K562 (cell line): ENCODE measurements around the gene NRROS. TPM values are rescaled to one million over a fixed set of nuclear protein-coding genes. Genes with fewer than 3 reads are reported as not detected.

Experiments
- ATAC-seq: fragments of 200-7000 bp; cut with Tn5 transposase; 3 replicates; pipeline ENCODE4 v1.9.1; 2020; ENCODE audit warnings: moderate library complexity
- BruUV-seq: library from RNA; stranded (reverse); fragments of 400-500 nt; replicated peaks from 2 replicates; lab custom pipeline; 2021; lab: Mats Ljungman, UMichigan
- CTCF ChIA-PET: fragments of 300-600 bp; formaldehyde crosslinking; extraction: SDS; loops from one replicate; lab custom pipeline; 2021; ENCODE audit warnings: low intra/inter-chr PET ratio; lab: Yijun Ruan, JAX
- POLR2A ChIA-PET: fragments of 300-600, 350-650 bp; sonication (Branson Sonifier 250); formaldehyde crosslinking; extraction: SDS; loops from one replicate; lab custom pipeline; 2021; ENCODE audit warnings: antibody characterized with exemption, inconsistent platforms; lab: Yijun Ruan, JAX
- DNase-seq, 4 experiments: peaks; one replicate each; pipeline versions ENCODE4 v3.0.0 to v3.0.0-alpha.2; 2011 to 2018; ENCODE audit warnings: low spot score in 3 of 4, mixed read lengths in 3 of 4; ENCODE audit errors: extremely low read depth in 1 of 4
- FAIRE-seq: peaks from 2 replicates; lab custom pipeline; 2011; peaks lifted over from hg19 to GRCh38; lab: Jason Lieb, UNC
- H2AFZ ChIP-seq: 2 replicates; pipeline ENCODE4 v1.6.0; 2011; ENCODE audit warnings: low read depth, low read length, control low read depth, inconsistent platforms
- H3K27ac ChIP-seq: fragments of 200-600 bp; 3 replicates; pipeline ENCODE4 v1.8.0; 2011; ENCODE audit warnings: low read depth, mild to moderate bottlenecking, control low read depth, inconsistent platforms, low read length, moderate library complexity, mixed read lengths; ENCODE audit errors: extremely low read depth
- H3K27me3 ChIP-seq, 2 experiments: fragments of 300-600 bp in 1 of 2; 2 replicates in 1 of 2; 3 replicates in 1 of 2; pipeline versions ENCODE4 v1.6.0 to v1.8.0; 2011; ENCODE audit warnings: inconsistent platforms in 2 of 2, low read length in 2 of 2, mild to moderate bottlenecking in 1 of 2, mixed read lengths in 1 of 2, moderate library complexity in 1 of 2; ENCODE audit not compliant: control insufficient read depth in 2 of 2, insufficient read depth in 2 of 2
- H3K36me3 ChIP-seq: fragments of 300-600 bp; 3 replicates; pipeline ENCODE4 v1.8.0; 2011; ENCODE audit warnings: mild to moderate bottlenecking, low read length, inconsistent platforms; ENCODE audit not compliant: control insufficient read depth, insufficient read depth
- H3K4me1 ChIP-seq, 2 experiments: fragments of 200-600 bp in 1 of 2; replicated peaks in 1 of 2; 2 replicates in 1 of 2; 3 replicates in 1 of 2; pipeline versions ENCODE4 v1.5.1 to v1.8.0; 2011; ENCODE audit warnings: inconsistent platforms in 2 of 2, low read length in 2 of 2, mild to moderate bottlenecking in 1 of 2, mixed read lengths in 1 of 2, moderate library complexity in 1 of 2; ENCODE audit not compliant: control insufficient read depth in 2 of 2, insufficient read depth in 2 of 2
- H3K4me2 ChIP-seq: 2 replicates; pipeline ENCODE4 v1.6.1; 2011; ENCODE audit warnings: low read length, control low read depth, inconsistent platforms, mixed read lengths; ENCODE audit not compliant: insufficient read depth
- H3K4me3 ChIP-seq: fragments of 200-600 bp; sonication (generic), shearing (Covaris generic); 2 replicates; pipeline ENCODE4 v1.5.1; 2016; ENCODE audit warnings: control low read depth, inconsistent platforms
- H3K79me2 ChIP-seq: fragments of 200-600 bp; 3 replicates; pipeline ENCODE4 v1.8.0; 2011; ENCODE audit warnings: low read length, inconsistent platforms; ENCODE audit not compliant: control insufficient read depth, insufficient read depth
- H3K9ac ChIP-seq, 2 experiments: 2 replicates each; pipeline versions ENCODE4 v1.6.0 to v1.6.1; 2011; ENCODE audit warnings: low read depth in 2 of 2, low read length in 2 of 2, control low read depth in 1 of 2, inconsistent platforms in 1 of 2, mild to moderate bottlenecking in 1 of 2, mixed read lengths in 1 of 2; ENCODE audit not compliant: insufficient read depth in 1 of 2
- H3K9me1 ChIP-seq: one replicate; pipeline ENCODE4 v1.6.0; 2011; ENCODE audit warnings: inconsistent platforms, mild to moderate bottlenecking, low read length, moderate library complexity; ENCODE audit not compliant: control insufficient read depth, insufficient read depth
- H3K9me3 ChIP-seq: replicated peaks from 2 replicates; pipeline ENCODE4 v1.5.1; 2011; ENCODE audit warnings: low read depth, low read length, inconsistent platforms; ENCODE audit not compliant: control insufficient read depth, insufficient read depth
- H4K20me1 ChIP-seq: replicated peaks from 2 replicates; pipeline ENCODE4 v1.6.1; 2011; ENCODE audit warnings: low read length, inconsistent platforms, mixed read lengths; ENCODE audit not compliant: control insufficient read depth, insufficient read depth
- DNMT1 ChIP-seq: fragments of 450-650 bp; IDR thresholded peaks from 2 replicates; pipeline ENCODE4 v1.6.1; 2016; ENCODE audit warnings: antibody characterized with exemption, mild to moderate bottlenecking
- DPF2 ChIP-seq: fragments of 450-650 bp; IDR thresholded peaks from 2 replicates; pipeline ENCODE4 v1.6.1; 2016
- ELF4 ChIP-seq: fragments of 450-650 bp; formaldehyde crosslinking; IDR thresholded peaks from 2 replicates; pipeline ENCODE4 v1.4.0; 2022; ENCODE audit warnings: missing genetic modification characterization
- EWSR1 ChIP-seq: fragments of 450-650 bp; IDR thresholded peaks from 2 replicates; pipeline ENCODE4 v1.6.1; 2018; ENCODE audit warnings: borderline replicate concordance, mild to moderate bottlenecking, low read depth, moderate library complexity; ENCODE audit not compliant: partially characterized antibody
- HDAC3 ChIP-seq: fragments of 450-650 bp; IDR thresholded peaks from 2 replicates; pipeline ENCODE4 v1.6.1; 2018; ENCODE audit warnings: borderline replicate concordance, mild to moderate bottlenecking, moderate library complexity; ENCODE audit not compliant: partially characterized antibody
- HMG20B ChIP-seq: fragments of 250-450 bp; sonication (Bioruptor Pico); IDR thresholded peaks from 2 replicates; pipeline ENCODE4 v1.5.0; 2021; ENCODE audit warnings: mild to moderate bottlenecking
- NFIC ChIP-seq: fragments of 450-650 bp; IDR thresholded peaks from 2 replicates; pipeline ENCODE4 v1.6.1; 2017; ENCODE audit warnings: mild to moderate bottlenecking, inconsistent platforms
- PHB ChIP-seq: fragments of 250-450 bp; sonication (Bioruptor Pico); IDR thresholded peaks from 2 replicates; pipeline ENCODE4 v1.5.0; 2021
- PTTG1 ChIP-seq: fragments of 450-650 bp; IDR thresholded peaks from 2 replicates; pipeline ENCODE4 v1.6.1; 2016; ENCODE audit warnings: low read depth, mild to moderate bottlenecking, missing genetic modification characterization, missing compliant biosample characterization
- SMAD3 ChIP-seq: fragments of 450-650 bp; formaldehyde crosslinking; conservative IDR thresholded peaks from 2 replicates; pipeline ENCODE4 v1.4.0; 2020; ENCODE audit warnings: mild to moderate bottlenecking
- SMARCA4 ChIP-seq: fragments of 450-650 bp; IDR thresholded peaks from 2 replicates; pipeline ENCODE4 v1.6.1; 2016
- ZFX ChIP-seq: sonication (generic); formaldehyde crosslinking; IDR thresholded peaks from 2 replicates; pipeline ENCODE4 v1.8.0; 2022; ENCODE audit warnings: mild to moderate bottlenecking, missing genetic modification reagents, moderate library complexity
- WGBS: fragments of 100-300 bp; shearing (Covaris generic); methylation state at CpG from one replicate; pipeline ENCODE4 v1.1.6; 2016; ENCODE audit warnings: low coverage, mixed read lengths; ENCODE audit not compliant: insufficient coverage; ENCODE audit errors: missing lambda C conversion rate; 5-methylcytosine and 5-hydroxymethylcytosine counted together
- in situ Hi-C: fragments of 300-500 bp; cut with MboI; formaldehyde crosslinking; loops from 4 replicates; pipeline ENCODE4 v1.15.0; 2018; ENCODE audit warnings: inconsistent platforms, mixed read lengths
- intact Hi-C: fragments of 100-400 bp; cut with micrococcal nuclease; formaldehyde crosslinking; loops from 2 replicates; pipeline ENCODE4 v1.14.2; 2022
- polyA plus RNA-seq, 8 experiments: library from polyadenylated mRNA; depleted of rRNA in 4 of 8; stranded (reverse) in 5 of 8; unstranded in 3 of 8; fragments of >200 nt; fragmentation: Nextera tagmentation in 2 of 8; fragmentation: Illumina TruSeq in 1 of 8; extraction: Ambion mirVana in 2 of 8; extraction: Trizol in 1 of 8; gene quantifications; 2 replicates each; pipeline versions ENCODE4 v1.2.1 to v1.2.3, GENCODE V29; 2011 to 2014; ENCODE audit warnings: inconsistent platforms in 1 of 8, missing spikeins in 1 of 8
- total RNA-seq, 7 experiments: library from RNA; depleted of rRNA in 6 of 7; stranded (reverse); fragments of >200 nt in 6 of 7; fragmentation: Illumina TruSeq in 2 of 7; extraction: Trizol in 2 of 7; gene quantifications; 2 replicates each; pipeline versions ENCODE4 v1.2.1 to v1.2.3, GENCODE V29; 2011 to 2021; ENCODE audit warnings: low replicate concordance in 1 of 7
- TF ChIP-seq, protein P1 (sequence below): fragments of 450-650 bp; IDR thresholded peaks from 2 replicates; pipeline ENCODE4 v1.6.1; 2016; ENCODE audit warnings: antibody characterized with exemption
- TF ChIP-seq, protein P2 (sequence below): sonication (generic); formaldehyde crosslinking; IDR thresholded peaks from 2 replicates; pipeline ENCODE4 v1.8.0; 2022; ENCODE audit warnings: missing genetic modification reagents, mild to moderate bottlenecking, borderline replicate concordance
- TF ChIP-seq, protein P3 (sequence below): sonication (generic); formaldehyde crosslinking; IDR thresholded peaks from 2 replicates; pipeline ENCODE4 v1.9.0; 2022; ENCODE audit warnings: mild to moderate bottlenecking, missing genetic modification reagents
- TF ChIP-seq, protein P4 (sequence below): sonication (generic); formaldehyde crosslinking; IDR thresholded peaks from 2 replicates; pipeline ENCODE4 v1.9.0; 2022; ENCODE audit warnings: mild to moderate bottlenecking, missing genetic modification reagents
- TF ChIP-seq, protein P5 (sequence below): fragments of 450-650 bp; conservative IDR thresholded peaks from 2 replicates; pipeline ENCODE4 v1.6.1; 2016; ENCODE audit warnings: missing genetic modification characterization, low read depth, mild to moderate bottlenecking, missing compliant biosample characterization, moderate library complexity

NRROS gene
- total and polyA plus RNA-seq, 9 of the 15 experiments (the other 6 are each of a cell fraction or from before 2014, with no cell fraction given): 0.34 to 13.8 (median 3.8) TPM

DNA sequence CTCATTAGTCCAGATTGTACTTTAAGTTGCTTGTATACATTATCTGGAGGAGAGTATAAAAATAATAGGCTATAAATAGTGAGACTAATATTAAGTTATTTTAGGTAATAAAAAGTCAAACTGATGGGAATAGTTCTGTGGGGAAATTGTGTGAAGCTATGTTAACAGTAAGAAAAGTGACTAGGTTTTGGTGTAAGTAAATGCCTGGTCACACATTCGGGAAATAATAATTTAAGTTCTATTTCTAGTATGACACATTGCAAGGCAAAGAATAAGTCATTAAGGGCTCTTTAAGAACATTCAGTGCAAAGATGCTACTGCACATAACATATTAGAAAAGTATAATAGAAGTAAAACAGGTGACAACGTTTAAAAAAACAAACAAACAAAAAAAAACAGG lies 18.8 kb upstream of the NRROS start (continued):
- TF ChIP-seq ELF4 (CRISPR knock-in tag) (no peak), DNMT1 (no peak)
- TF ChIP-seq, protein P1, sequence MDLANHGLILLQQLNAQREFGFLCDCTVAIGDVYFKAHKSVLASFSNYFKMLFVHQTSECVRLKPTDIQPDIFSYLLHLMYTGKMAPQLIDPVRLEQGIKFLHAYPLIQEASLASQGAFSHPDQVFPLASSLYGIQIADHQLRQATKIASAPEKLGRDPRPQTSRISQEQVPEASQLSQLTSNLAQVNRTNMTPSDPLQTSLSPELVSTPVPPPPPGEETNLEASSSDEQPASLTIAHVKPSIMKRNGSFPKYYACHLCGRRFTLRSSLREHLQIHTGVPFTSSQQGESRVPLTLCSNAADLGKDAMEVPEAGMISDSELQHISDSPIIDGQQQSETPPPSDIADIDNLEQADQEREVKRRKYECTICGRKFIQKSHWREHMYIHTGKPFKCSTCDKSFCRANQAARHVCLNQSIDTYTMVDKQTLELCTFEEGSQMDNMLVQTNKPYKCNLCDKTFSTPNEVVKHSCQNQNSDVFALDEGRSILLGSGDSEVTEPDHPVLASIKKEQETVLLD: no peak
- TF ChIP-seq, protein P2, sequence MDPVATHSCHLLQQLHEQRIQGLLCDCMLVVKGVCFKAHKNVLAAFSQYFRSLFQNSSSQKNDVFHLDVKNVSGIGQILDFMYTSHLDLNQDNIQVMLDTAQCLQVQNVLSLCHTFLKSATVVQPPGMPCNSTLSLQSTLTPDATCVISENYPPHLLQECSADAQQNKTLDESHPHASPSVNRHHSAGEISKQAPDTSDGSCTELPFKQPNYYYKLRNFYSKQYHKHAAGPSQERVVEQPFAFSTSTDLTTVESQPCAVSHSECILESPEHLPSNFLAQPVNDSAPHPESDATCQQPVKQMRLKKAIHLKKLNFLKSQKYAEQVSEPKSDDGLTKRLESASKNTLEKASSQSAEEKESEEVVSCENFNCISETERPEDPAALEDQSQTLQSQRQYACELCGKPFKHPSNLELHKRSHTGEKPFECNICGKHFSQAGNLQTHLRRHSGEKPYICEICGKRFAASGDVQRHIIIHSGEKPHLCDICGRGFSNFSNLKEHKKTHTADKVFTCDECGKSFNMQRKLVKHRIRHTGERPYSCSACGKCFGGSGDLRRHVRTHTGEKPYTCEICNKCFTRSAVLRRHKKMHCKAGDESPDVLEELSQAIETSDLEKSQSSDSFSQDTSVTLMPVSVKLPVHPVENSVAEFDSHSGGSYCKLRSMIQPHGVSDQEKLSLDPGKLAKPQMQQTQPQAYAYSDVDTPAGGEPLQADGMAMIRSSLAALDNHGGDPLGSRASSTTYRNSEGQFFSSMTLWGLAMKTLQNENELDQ (CRISPR knock-in tag): no peak

DNA sequence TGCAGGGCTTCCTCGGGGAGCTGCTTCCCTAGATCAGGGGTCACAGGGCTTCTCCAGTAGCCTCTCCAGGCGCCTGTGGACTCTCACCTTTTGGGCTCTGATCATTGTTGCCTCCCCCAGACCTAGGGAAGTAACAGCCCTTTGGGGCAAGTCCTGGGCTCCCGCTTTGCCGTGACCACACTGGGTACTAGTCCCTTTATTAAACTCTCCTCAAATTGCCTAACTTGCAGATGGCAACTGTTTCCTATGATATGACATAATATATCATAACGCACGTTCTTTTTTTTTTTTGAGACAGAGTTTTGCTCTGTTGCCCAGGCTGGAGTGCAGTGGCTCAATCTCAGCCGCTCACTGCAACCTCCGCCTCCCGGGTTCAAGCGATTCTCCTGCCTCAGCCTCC lies 17.9 kb upstream of the NRROS start:
- in situ Hi-C loops (no loop called here), intact Hi-C loops (no loop called here)
- 74% methylated on average over 10 of the region's 10 CpGs for WGBS
- Histone ChIP-seq H3K9me1 (no peaks in the 10 kb centered on the region), H3K9me3 (no peaks in the 10 kb centered on the region), H2AFZ (no peak overlapping the region), H4K20me1 (no peaks in the 10 kb centered on the region), H3K36me3 (no peaks in the 10 kb centered on the region), H3K4me3 (no peak overlapping the region), H3K27me3 (no peaks in the 10 kb centered on the region), H3K27ac (no peak overlapping the region), H3K4me1 (peaks cover 7 to 19% of the 10 kb centered on the region in 2 experiments; a peak in 4 of 5 replicates), H3K79me2 (no peaks in the 10 kb centered on the region), H3K4me2 (no peak overlapping the region), H3K9ac (no peak overlapping the region)
- ATAC-seq (no peak), FAIRE-seq (no peak), DNase-seq (no peak)
- TF ChIP-seq, protein P3, sequence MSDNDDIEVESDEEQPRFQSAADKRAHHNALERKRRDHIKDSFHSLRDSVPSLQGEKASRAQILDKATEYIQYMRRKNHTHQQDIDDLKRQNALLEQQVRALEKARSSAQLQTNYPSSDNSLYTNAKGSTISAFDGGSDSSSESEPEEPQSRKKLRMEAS (CRISPR knock-in tag): no peak
- TF ChIP-seq, protein P4, sequence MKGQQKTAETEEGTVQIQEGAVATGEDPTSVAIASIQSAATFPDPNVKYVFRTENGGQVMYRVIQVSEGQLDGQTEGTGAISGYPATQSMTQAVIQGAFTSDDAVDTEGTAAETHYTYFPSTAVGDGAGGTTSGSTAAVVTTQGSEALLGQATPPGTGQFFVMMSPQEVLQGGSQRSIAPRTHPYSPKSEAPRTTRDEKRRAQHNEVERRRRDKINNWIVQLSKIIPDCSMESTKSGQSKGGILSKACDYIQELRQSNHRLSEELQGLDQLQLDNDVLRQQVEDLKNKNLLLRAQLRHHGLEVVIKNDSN (CRISPR knock-in tag): no peak
- TF ChIP-seq SMARCA4 (no peak), ZFX (CRISPR knock-in tag) (no peak), PHB (CRISPR knock-in tag) (no peak), HDAC3 (no peak), SMAD3 (CRISPR knock-in tag) (no peak), EWSR1 (no peak), DPF2 (no peak), HMG20B (CRISPR knock-in tag) (no peak), PTTG1 (no peak), NFIC (no peak)
- TF ChIP-seq, protein P5, sequence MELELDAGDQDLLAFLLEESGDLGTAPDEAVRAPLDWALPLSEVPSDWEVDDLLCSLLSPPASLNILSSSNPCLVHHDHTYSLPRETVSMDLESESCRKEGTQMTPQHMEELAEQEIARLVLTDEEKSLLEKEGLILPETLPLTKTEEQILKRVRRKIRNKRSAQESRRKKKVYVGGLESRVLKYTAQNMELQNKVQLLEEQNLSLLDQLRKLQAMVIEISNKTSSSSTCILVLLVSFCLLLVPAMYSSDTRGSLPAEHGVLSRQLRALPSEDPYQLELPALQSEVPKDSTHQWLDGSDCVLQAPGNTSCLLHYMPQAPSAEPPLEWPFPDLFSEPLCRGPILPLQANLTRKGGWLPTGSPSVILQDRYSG (tag): no peak
- ChIA-PET CTCF (no interaction called here), POLR2A (interaction anchor here (1.0 kb wide), 1 partner anchor 18 kb away, joined by 6 read pairs; the partner anchor contains the start of gene NRROS)
- BruUV-seq: no TSS peak
